Left ventricle myocardium superior (tissue), 1 donor: ENCODE measurements around the gene ABCC6. TPM values are rescaled to one million over a fixed set of nuclear protein-coding genes. Genes with fewer than 3 reads are reported as not detected.
"Not testable (repeated sequence)": the region's sequence is repeated elsewhere in the genome, so short reads cannot be mapped to it uniquely, and the experiment has no call there.

ENCODE experiments used
- ATAC-seq: fragments of 200-7000 bp; cut with Tn5 transposase; one replicate; pipeline ENCODE4 v1.9.1; 2020; ENCODE audit warnings: mild to moderate bottlenecking, moderate library complexity
- DNase-seq: peaks from one replicate; pipeline ENCODE4 v3.0.0-alpha.2; 2020
- intact Hi-C: fragments of 100-400 bp; cut with micrococcal nuclease; formaldehyde crosslinking; loops from one replicate; pipeline ENCODE4 v1.11.0; 2022
- total RNA-seq: library from RNA; stranded (reverse); fragmentation: NEBNext Ultra II Directional; extraction: Animal tissue kit (Norgen Biotek cat#: 25700); gene quantifications from one replicate; pipeline ENCODE4 v1.2.1, GENCODE V29; 2021
- donor health status: DM: no; HTN: yes; CAD: no; lungs with severe emphysema.

The ABCC6 gene
- total RNA-seq, 1 donor from 2014 or later = 2.1 TPM

DNA sequence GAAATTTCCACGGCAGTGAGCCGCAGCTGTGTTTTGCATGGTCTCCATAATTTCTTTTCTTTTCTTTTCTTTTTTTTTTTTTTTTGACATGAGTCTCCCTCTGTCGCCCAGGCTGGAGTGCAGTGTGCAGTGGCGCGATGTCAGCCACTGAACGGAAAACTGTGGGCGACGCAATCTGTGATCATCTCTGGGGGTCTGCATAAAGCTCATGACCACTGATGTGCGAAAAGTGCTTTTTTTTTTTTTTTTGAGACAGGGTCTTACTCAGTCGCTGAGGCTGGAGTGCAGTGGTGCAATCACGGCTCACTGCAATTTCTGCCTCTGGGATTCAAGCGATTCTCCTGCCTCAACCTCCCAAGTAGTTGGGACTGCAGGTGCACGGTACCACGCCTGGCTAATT is 117.6 kb downstream of the ABCC6 start:
- DNase-seq (no peak), ATAC-seq (no peak)
- intact Hi-C loops = no loop called here

DNA sequence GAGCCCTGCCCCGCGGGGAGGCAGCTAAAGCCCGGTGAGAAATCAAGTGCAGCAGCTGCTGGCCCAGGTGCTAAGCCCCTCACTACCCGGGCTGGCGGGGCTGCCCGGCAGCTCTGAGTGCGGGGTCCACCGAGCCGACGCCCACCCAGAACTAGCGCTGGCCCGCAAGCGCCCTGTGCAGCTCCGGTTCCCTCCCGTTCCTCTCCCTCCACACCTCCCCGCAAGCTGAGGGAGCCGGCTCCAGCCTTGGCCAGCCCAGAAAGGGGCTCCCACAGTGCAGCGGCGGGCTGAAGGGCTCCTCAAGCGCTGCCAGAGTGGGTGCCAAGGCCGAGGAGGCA is 118.5 kb downstream of the ABCC6 start:
- intact Hi-C loops, DNase-seq, ATAC-seq: not testable (repeated sequence)

DNA sequence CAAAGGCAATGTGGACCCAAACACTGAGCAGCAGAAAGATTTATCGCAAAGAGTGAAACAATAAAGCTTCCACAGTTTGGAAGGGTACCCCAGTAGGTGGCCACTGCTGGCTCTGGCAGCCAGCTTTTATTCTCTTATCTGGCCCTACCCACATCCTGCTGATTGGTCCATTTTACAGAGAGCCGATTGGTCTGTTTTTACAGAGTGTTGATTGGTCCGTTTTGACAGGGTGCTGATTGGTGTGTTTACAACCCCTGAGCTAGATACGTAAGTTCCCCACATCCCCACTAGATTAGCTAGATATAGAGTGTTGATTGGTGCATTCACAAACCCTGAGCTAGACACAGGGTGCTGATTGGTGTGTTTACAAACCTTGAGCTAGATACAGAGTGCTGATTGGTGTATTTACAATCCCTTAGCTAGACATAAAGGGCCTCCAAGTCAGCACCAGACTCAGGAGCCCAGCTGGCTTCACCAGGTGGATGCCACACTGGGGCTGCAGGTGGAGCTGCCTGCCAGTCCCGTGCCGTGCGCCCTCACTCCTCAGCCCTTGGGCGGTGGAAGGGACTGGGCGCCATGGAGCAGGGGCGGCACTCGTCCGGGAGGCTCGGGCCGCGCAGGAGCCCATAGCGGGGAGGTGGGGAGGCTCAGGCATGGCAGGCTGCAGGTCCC is 119.0 kb downstream of the ABCC6 start:
- ATAC-seq, intact Hi-C loops, DNase-seq: not testable (repeated sequence)

DNA sequence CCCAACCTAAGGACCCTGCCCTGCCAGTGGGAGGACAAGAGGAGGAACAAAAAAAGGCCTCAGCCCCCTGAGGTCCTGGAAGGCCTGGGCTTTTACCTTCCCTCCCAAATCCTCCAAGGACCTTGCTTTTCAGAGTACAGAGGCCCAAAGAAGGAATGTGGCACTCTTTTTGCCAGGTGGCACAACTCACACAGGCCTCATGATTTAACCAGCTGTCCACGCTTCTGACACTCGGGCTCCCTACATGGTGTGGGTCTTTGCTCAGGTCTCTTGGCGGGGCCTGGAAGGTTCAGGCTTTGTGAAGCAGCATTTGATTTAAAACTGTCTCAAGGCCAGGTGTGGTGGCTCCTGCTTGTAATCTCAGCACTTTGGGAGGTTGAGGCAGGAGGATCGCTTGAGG is 120.6 kb downstream of the ABCC6 start:
- no peak for ATAC-seq
- intact Hi-C loops = no loop called here
- no peak for DNase-seq

DNA sequence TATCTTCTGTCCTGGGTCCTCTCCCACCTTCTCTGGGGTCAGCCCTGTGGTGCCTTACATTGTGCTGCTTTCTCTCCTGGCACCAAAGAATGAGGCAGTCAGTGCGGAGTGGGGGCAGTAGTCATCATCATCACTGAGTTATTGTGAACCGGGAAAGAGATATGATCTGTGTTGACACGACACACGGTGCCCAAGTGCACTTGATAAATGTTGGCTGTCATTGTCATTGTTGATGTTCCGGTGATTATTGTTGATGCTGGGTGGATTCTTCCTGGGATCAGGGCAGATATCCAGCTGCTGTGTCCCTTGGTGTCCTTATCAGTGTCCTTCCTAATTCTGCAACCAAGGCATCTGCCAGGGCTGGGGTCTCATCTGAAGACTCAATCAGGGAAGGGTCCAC is 121.7 kb downstream of the ABCC6 start:
- intact Hi-C loops = no loop called here
- DNase-seq = no peak
- ATAC-seq = no peak

DNA sequence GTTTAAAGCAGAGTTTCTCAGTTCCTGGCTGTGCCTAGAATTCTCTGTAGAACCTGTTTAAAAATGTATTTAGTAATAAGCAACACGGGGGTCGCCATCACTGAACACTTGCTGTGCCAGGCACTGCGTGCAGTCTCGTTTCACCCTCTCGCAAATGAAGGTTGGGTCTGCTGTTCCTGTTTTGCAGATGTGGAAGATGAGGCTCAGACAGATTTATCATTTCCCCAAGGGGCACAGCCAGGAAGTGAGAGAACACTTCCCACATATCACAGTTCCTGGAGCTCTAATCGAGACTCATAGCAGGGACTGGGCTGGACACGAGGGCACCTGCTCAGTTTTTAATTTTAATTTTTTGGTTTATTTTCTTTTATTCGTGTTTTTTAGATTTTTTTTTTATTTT is 122.7 kb downstream of the ABCC6 start:
- no peak for ATAC-seq
- no peak for DNase-seq
- intact Hi-C loops = no loop called here

DNA sequence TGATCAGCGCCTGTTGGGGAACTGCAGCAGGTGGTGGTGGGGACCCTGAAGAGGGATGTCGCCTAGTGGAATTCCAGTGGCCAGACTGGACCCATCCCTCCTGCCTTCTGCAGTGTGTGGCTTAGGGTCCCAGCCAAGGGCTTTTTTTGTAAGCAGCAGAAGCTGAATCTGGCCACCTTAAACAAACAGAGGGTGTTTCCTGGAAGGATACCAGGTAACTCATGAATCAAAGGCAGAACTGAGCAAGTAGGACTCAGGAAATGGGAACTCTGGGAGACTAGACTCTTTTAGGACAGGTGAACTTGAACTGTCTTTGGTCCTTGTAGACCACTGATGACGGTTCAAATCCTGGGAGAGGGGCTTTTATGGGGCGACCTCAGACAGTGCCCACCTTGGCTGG is 124.0 kb downstream of the ABCC6 start:
- ATAC-seq (no peak), DNase-seq (no peak)
- intact Hi-C loops = no loop called here

Other genes starting within 250 kb of the ABCC6 start
- gene NOMO3, start 9.0 kb upstream of the ABCC6 start, total RNA-seq = 34.0 TPM
- gene NPIPA7, start 155.6 kb upstream of the ABCC6 start, total RNA-seq = 2.9 TPM